HG03025 (cell line): ENCODE measurements around the gene RASGEF1C.
"Not testable (repeated sequence)": the region's sequence is repeated elsewhere in the genome, so short reads cannot be mapped to it uniquely, and the experiment has no call there.

Experiments
- ATAC-seq: cut with Tn5 transposase; IDR thresholded peaks from one replicate; pipeline ENCODE4 v1.9.1; 2021; ENCODE audit warnings: mild to moderate bottlenecking, moderate library complexity; ENCODE audit not compliant: unreplicated experiment, low FRiP score

RASGEF1C gene

GRCh38 chr5:180104168-180104530 is 104.9 kb downstream of the RASGEF1C start:
- ATAC-seq = no peak

- ATAC-seq = no peak
Measured at GRCh38 chr5:180103487-180104167, 105.4 kb downstream of the RASGEF1C start.

GRCh38 chr5:180102636-180103035 is 106.4 kb downstream of the RASGEF1C start:
- no peak for ATAC-seq

GRCh38 chr5:180101451-180102105 is 107.4 kb downstream of the RASGEF1C start:
- ATAC-seq = no peak

- no peak for ATAC-seq
Measured at GRCh38 chr5:180100621-180101450, 108.2 kb downstream of the RASGEF1C start.

GRCh38 chr5:180099733-180100611 is 109.0 kb downstream of the RASGEF1C start:
- no peak for ATAC-seq

- no peak for ATAC-seq
Measured at GRCh38 chr5:180098991-180099732, 109.8 kb downstream of the RASGEF1C start.

- no peak for ATAC-seq
Measured at GRCh38 chr5:180098526-180098925, 110.5 kb downstream of the RASGEF1C start.

GRCh38 chr5:180097926-180098325 is 111.1 kb downstream of the RASGEF1C start:
- no peak for ATAC-seq

GRCh38 chr5:180097163-180097894 is 111.7 kb downstream of the RASGEF1C start:
- ATAC-seq = no peak

GRCh38 chr5:180096616-180097015 is 112.4 kb downstream of the RASGEF1C start:
- ATAC-seq = no peak

- no peak for ATAC-seq
Measured at GRCh38 chr5:180095545-180095944, 113.5 kb downstream of the RASGEF1C start.

GRCh38 chr5:180093651-180094382 is 115.2 kb downstream of the RASGEF1C start:
- ATAC-seq = no peak

- no peak for ATAC-seq
Measured at GRCh38 chr5:180093241-180093640, 115.8 kb downstream of the RASGEF1C start.

- ATAC-seq = no peak
Measured at GRCh38 chr5:180090769-180091546, 118.1 kb downstream of the RASGEF1C start.

GRCh38 chr5:180090098-180090768 is 118.8 kb downstream of the RASGEF1C start:
- no peak for ATAC-seq

- not testable (repeated sequence) for ATAC-seq
Measured at GRCh38 chr5:180089628-180090027, 119.4 kb downstream of the RASGEF1C start.
